WERI-Rb-1 (cell line): Measurements from ENCODE around the gene RPGR.

Experiments used
- DNase-seq: peaks from one replicate; pipeline ENCODE4 v3.0.0-alpha.2; 2020
- H3K27ac ChIP-seq: fragments of 250-450 bp; sonication (Bioruptor Pico); 2 replicates; pipeline ENCODE4 v1.5.1; 2020; ENCODE audit warnings: mild to moderate bottlenecking, moderate library complexity
- H3K27me3 ChIP-seq: fragments of 250-450 bp; sonication (Bioruptor Pico); 2 replicates; pipeline ENCODE4 v1.5.1; 2021; ENCODE audit warnings: mild to moderate bottlenecking, low read depth, moderate library complexity; ENCODE audit not compliant: insufficient read depth, severe bottlenecking
- H3K36me3 ChIP-seq: fragments of 250-450 bp; sonication (Bioruptor Pico); 2 replicates; pipeline ENCODE4 v1.5.1; 2020; ENCODE audit warnings: mild to moderate bottlenecking, moderate library complexity
- H3K4me3 ChIP-seq: 2 replicates; pipeline ENCODE4 v1.5.1; 2011; ENCODE audit warnings: low read depth, mild to moderate bottlenecking, control low read depth, low read length
- H3K9me3 ChIP-seq: fragments of 250-450 bp; sonication (Bioruptor Pico); 2 replicates; pipeline ENCODE4 v1.5.1; 2021; ENCODE audit warnings: mild to moderate bottlenecking, moderate library complexity; ENCODE audit not compliant: severe bottlenecking
- CTCF ChIP-seq: IDR thresholded peaks from 2 replicates; pipeline ENCODE4 v1.5.1; 2011; ENCODE audit warnings: low read depth, mild to moderate bottlenecking, control low read depth, inconsistent platforms, low read length

Gene RPGR

GRCh38 chrX:38273453-38273852, 53.9 kb downstream of the RPGR start:
- Histone ChIP-seq H3K4me3 (no peak overlapping the region), H3K9me3 (no peaks in the 10 kb centered on the region), H3K27me3 (peaks cover 3% of the 10 kb centered on the region), H3K36me3 (no peaks in the 10 kb centered on the region), H3K27ac (no peak overlapping the region)
- TF ChIP-seq CTCF, result no peak
- DNase-seq, result no peak

- no peak for TF ChIP-seq CTCF
- no peaks in the 10 kb centered on the region for H3K36me3 ChIP-seq
- H3K27me3 ChIP-seq, result peaks cover 3% of the 10 kb centered on the region
- no peak overlapping the region for H3K27ac ChIP-seq
- no peak for DNase-seq
- no peak overlapping the region for H3K4me3 ChIP-seq
- H3K9me3 ChIP-seq, result no peaks in the 10 kb centered on the region
Measured at GRCh38 chrX:38271154-38271716, 56.1 kb downstream of the RPGR start.

GRCh38 chrX:38268011-38268410, 59.3 kb downstream of the RPGR start:
- no peak for DNase-seq
- H3K9me3 ChIP-seq, result no peaks in the 10 kb centered on the region
- H3K36me3 ChIP-seq, result no peaks in the 10 kb centered on the region
- H3K27ac ChIP-seq, result no peak overlapping the region
- no peak overlapping the region for H3K4me3 ChIP-seq
- TF ChIP-seq CTCF, result no peak
- peaks cover 3% of the 10 kb centered on the region for H3K27me3 ChIP-seq

GRCh38 chrX:38262715-38263620, 64.3 kb downstream of the RPGR start:
- Histone ChIP-seq H3K4me3 (no peak overlapping the region), H3K9me3 (no peaks in the 10 kb centered on the region), H3K27me3 (no peaks in the 10 kb centered on the region), H3K27ac (no peak overlapping the region), H3K36me3 (no peaks in the 10 kb centered on the region)
- no peak for TF ChIP-seq CTCF
- no peak for DNase-seq

- Histone ChIP-seq H3K27me3 (no peaks in the 10 kb centered on the region), H3K27ac (no peak overlapping the region), H3K9me3 (no peaks in the 10 kb centered on the region), H3K36me3 (no peaks in the 10 kb centered on the region), H3K4me3 (no peak overlapping the region)
- peak; percentile 70 for TF ChIP-seq CTCF
- peak; percentile 44 for DNase-seq
Measured at GRCh38 chrX:38260231-38260630, 67.1 kb downstream of the RPGR start.

GRCh38 chrX:38256019-38256418, 71.3 kb downstream of the RPGR start:
- H3K27ac ChIP-seq, result no peak overlapping the region
- H3K36me3 ChIP-seq, result no peaks in the 10 kb centered on the region
- no peak for TF ChIP-seq CTCF
- no peaks in the 10 kb centered on the region for H3K27me3 ChIP-seq
- no peak for DNase-seq
- no peak overlapping the region for H3K4me3 ChIP-seq
- no peaks in the 10 kb centered on the region for H3K9me3 ChIP-seq
